Mesodermal cell (in vitro differentiated cells): ENCODE measurements around the gene GPR135.

Experiments
- H3K27ac ChIP-seq: 2 replicates; pipeline ENCODE4 v1.7.0; 2013; ENCODE audit warnings: mild to moderate bottlenecking, low read depth, low read length, moderate library complexity; ENCODE audit not compliant: severe bottlenecking
- H3K36me3 ChIP-seq: 2 replicates; pipeline ENCODE4 v1.7.1; 2013; ENCODE audit warnings: mild to moderate bottlenecking, low read length, moderate library complexity; ENCODE audit not compliant: control insufficient read depth, insufficient read depth
- H3K4me1 ChIP-seq: one replicate; pipeline ENCODE4 v1.7.1; 2013; ENCODE audit warnings: mild to moderate bottlenecking, low read length; ENCODE audit not compliant: insufficient read depth, control insufficient read depth, poor library complexity, severe bottlenecking
- H3K4me3 ChIP-seq: 2 replicates; pipeline ENCODE4 v1.7.0; 2013; ENCODE audit warnings: low read length, control low read depth, mild to moderate bottlenecking; ENCODE audit not compliant: insufficient read depth, poor library complexity, severe bottlenecking; ENCODE audit errors: extremely low read depth
- H3K9me3 ChIP-seq: 2 replicates; pipeline ENCODE4 v1.7.1; 2013; ENCODE audit warnings: mild to moderate bottlenecking, low read length, moderate library complexity; ENCODE audit not compliant: control insufficient read depth
- WGBS, 2 experiments: methylation state at CpG; one replicate each; pipeline ENCODE4 v1.1.5; 2013; ENCODE audit warnings: missing lambda C conversion rate in 2 of 2; ENCODE audit not compliant: insufficient coverage in 2 of 2; 5-methylcytosine and 5-hydroxymethylcytosine counted together

The GPR135 gene

GRCh38 chr14:59439256-59439965 is 25.8 kb downstream of the GPR135 start:
- WGBS, 2 experiments: 100% methylated on average over 2 of the region's 5 CpGs
- H3K9me3 ChIP-seq: no peaks in the 10 kb centered on the region
- H3K36me3 ChIP-seq: no peaks in the 10 kb centered on the region
- H3K4me1 ChIP-seq: no peaks in the 10 kb centered on the region
- no peak overlapping the region for H3K4me3 ChIP-seq
- no peak overlapping the region for H3K27ac ChIP-seq

GRCh38 chr14:59438195-59438647 is 27.0 kb downstream of the GPR135 start:
- Histone ChIP-seq H3K27ac (no peak overlapping the region), H3K4me1 (no peaks in the 10 kb centered on the region), H3K9me3 (no peaks in the 10 kb centered on the region), H3K4me3 (no peak overlapping the region), H3K36me3 (no peaks in the 10 kb centered on the region)
- no CpG with 5 or more reads among the region's 1 CpG for WGBS, 2 experiments

DNA sequence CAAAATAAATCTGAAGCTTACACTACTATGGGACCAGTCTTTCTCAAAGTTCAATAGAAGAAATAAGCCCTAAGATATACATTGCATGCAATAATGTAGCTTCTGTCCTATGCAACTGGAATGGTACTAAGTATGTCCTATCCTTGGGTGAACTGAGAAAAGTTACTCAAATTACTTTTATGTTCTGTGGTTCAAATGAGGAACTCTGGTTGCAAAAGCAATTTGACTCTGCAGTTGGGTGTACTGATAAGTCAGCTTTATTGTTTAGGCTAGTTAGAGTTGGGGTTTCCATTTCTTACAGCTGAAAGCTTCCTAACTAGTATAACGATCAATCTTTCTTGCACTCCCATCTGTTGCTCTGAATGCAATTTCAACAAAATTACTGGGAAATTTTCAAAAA is 29.2 kb downstream of the GPR135 start:
- WGBS, 2 experiments: 80% methylated on average over 1 of the region's 1 CpG; no CpG with 5 or more reads in 1 of the 2 experiments
- Histone ChIP-seq H3K4me1 (no peaks in the 10 kb centered on the region), H3K36me3 (no peaks in the 10 kb centered on the region), H3K4me3 (no peak overlapping the region), H3K9me3 (no peaks in the 10 kb centered on the region), H3K27ac (no peak overlapping the region)

GRCh38 chr14:59435101-59435500 is 30.1 kb downstream of the GPR135 start:
- H3K36me3 ChIP-seq: no peaks in the 10 kb centered on the region
- WGBS, 2 experiments: 83% methylated on average over 1 of the region's 3 CpGs; no CpG with 5 or more reads in 1 of the 2 experiments
- H3K4me1 ChIP-seq: no peaks in the 10 kb centered on the region
- H3K9me3 ChIP-seq: no peaks in the 10 kb centered on the region
- no peak overlapping the region for H3K4me3 ChIP-seq
- H3K27ac ChIP-seq: no peak overlapping the region

DNA sequence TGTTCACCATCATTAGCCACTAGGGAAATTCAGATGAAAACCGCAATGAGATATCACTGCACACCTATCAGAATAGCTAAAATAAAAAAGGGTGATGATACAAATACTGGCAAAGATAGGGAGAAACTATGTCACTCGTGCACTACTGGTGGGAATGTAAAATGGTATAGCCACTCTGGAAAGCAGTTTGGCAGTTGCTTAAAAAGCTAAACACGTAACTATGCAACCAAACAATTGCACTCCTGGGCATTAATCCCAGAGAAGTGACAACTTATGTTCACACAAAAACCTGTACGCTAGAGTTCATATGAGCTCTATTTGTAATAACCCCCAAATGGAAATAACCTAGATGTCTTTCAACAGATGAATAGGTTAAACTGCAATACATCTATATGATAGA is 35.4 kb downstream of the GPR135 start:
- WGBS, 2 experiments: 94 to 100% methylated on average over 1 to 2 of the region's 4 CpGs

DNA sequence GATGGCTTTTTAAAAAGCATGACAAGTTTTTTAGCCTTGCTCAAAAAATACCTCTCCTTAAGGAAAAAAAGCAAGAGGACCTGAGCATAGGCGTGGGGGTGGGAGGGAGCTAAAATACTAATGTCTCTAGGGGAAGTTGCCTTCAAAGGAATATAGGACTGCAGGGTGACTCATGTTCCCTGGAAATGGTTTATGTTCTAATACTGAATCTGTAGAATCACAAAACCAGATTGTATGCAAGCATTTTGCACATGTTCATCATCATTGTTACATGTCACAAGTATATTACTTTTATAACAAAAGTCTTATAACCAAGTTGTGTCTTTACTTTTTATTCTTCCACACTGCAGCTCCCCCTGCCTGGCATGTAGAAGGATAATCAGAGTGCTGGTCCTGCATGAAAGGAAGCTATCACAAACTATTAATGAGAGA is 36.6 kb downstream of the GPR135 start:
- no CpG with 5 or more reads among the region's 1 CpG for WGBS, 2 experiments
- Histone ChIP-seq H3K27ac (no peak overlapping the region), H3K36me3 (no peaks in the 10 kb centered on the region)

More for the DNA sequence above, 35.4 kb downstream of the GPR135 start:
- Histone ChIP-seq H3K27ac (no peak overlapping the region), H3K9me3 (no peaks in the 10 kb centered on the region), H3K4me1 (peaks cover 9% of the 10 kb centered on the region), H3K36me3 (no peaks in the 10 kb centered on the region), H3K4me3 (no peak overlapping the region)

DNA sequence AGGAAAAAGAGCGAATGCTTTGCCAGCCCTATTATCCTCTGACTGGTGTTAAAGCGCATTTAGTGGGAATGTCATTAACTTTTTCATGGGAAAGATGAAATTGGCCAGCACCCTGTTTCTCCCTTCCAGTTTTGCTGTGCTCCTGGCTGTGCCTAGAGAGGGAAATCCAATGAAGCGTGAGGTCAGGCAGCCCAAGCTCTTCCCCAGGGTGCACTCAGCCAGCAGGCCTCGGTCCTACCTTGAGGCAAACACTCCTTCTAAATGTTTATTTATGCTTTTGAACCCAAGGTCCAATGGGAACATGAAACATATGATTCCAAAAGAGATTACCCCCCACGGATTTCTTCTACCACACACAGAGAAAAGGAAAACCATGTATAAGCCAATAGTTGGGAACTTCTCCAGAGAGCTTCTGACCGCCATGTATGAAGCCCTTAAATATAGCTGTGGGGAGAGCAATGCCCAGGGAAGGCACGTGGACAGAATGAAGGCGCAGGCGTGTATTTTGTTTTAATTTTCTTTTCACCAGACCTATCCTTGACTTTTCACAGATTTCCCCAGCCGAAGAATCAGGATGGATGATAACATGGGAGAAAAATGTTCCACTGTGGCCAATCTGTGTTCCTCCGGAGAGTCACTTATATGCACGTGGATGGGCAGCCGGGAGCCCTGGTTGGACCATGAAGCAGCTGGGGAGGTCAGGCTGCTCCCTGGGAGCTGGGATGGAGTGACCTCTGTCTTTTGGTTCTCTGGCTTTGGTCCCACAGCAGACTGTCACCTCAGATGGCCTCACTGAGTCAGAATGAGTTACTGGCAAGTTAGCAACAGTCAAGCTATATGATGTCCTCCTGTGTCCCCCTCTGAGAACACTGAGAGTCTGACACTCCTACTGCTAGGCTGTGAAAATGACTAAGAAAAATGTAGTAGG is 37.3 kb downstream of the GPR135 start:
- no peaks in the 10 kb centered on the region for H3K36me3 ChIP-seq
- H3K4me3 ChIP-seq: no peak overlapping the region
- H3K27ac ChIP-seq: no peak overlapping the region
- H3K4me1 ChIP-seq: peaks cover 9% of the 10 kb centered on the region
- WGBS, 2 experiments: 86 to 87% methylated on average over 8 of the region's 13 CpGs
- no peaks in the 10 kb centered on the region for H3K9me3 ChIP-seq

More for the DNA sequence above, 36.6 kb downstream of the GPR135 start:
- H3K4me3 ChIP-seq: no peak overlapping the region
- peaks cover 9% of the 10 kb centered on the region for H3K4me1 ChIP-seq
- no peaks in the 10 kb centered on the region for H3K9me3 ChIP-seq

GRCh38 chr14:59425322-59425935 is 39.8 kb downstream of the GPR135 start:
- Histone ChIP-seq H3K4me3 (no peak overlapping the region), H3K9me3 (no peaks in the 10 kb centered on the region), H3K4me1 (peaks cover 9% of the 10 kb centered on the region), H3K27ac (no peak overlapping the region), H3K36me3 (no peaks in the 10 kb centered on the region)
- 50 to 80% methylated on average over 1 of the region's 3 CpGs for WGBS, 2 experiments

DNA sequence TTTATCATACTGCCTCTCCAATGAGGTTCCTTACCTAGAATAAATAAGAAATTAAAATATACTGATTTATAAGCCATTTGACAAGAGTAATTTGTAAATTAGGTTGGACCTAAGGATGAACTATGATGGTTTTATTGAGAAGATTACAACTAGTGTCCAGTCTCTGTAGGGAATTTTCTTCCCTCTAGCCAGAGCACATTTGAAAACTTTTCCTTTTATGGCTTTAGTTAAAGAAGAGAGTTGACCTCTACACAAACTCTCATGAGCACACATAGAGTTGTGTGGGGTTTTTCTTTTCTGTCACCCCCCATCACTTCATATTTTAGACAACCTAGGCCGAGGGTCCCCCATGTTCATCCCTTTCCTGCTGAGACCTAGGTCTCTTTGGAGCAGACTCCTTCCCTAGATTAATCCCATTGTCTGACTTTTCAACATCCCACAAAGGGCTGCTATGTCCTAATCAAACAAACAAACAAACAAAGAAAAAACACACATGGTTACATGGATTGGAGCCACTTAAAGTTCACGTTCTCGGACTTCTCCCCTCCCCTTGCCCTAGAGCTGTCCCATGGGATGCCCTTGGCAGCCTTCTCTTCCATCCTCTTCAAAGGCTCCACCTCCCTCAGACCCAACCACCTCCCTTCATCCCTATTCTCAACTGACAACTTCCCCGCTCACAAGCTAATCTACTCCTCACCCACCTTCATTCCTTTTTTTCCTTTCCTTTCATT is 40.7 kb downstream of the GPR135 start:
- Histone ChIP-seq H3K27ac (no peak overlapping the region), H3K4me1 (peaks cover 9% of the 10 kb centered on the region)
- 85 to 86% methylated on average over 3 of the region's 4 CpGs for WGBS, 2 experiments

More for the DNA sequence above, 40.7 kb downstream of the GPR135 start:
- no peaks in the 10 kb centered on the region for H3K36me3 ChIP-seq
- H3K4me3 ChIP-seq: no peak overlapping the region
- no peaks in the 10 kb centered on the region for H3K9me3 ChIP-seq
